ENCODE data around the gene GINS1.

GINS1 gene

GRCh38 chr20:25407311-25408169 lies at the start of gene GINS1:
GINS1 (plus strand) TSS chr20:25407673; CDS start chr20:25407821, 148 bp downstream.
- DNase-seq, result peak; percentile 82

DNA sequence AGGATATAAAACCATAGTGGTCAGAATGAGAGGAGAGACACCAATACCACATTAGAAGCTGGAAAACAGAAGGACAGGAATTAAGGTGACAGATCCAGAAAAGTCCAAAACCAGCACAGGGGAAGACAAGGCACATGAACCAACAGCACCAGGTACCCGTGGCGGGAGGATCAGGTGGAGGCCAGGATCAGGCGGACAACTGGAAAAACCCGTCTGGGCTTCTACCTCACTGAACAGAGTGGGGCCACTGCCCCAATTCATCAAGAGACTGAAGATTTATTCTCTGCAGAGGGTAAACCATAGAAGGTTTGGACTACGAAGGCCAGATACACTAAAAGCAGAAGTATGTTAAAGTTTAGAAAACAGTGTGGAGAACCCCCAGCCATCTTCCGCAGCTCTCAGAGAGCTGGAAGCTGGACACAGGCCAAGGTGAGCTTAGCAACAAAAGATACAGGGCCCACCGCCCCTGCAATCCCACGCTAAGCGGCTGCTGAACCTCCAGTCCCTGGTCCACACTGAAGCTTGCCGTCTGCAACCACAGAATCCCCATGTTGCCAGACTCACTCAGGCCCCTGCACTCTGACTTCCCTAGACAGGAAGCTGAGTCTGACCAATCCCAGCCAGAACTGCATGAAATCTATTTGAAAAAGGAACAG lies 46.7 kb upstream of the GINS1 start:
- no peak for DNase-seq

GRCh38 chr20:25361287-25361683 lies 46.2 kb upstream of the GINS1 start:
- no peak for DNase-seq

GRCh38 chr20:25364180-25364788 lies 43.2 kb upstream of the GINS1 start:
- DNase-seq, result no peak

DNA sequence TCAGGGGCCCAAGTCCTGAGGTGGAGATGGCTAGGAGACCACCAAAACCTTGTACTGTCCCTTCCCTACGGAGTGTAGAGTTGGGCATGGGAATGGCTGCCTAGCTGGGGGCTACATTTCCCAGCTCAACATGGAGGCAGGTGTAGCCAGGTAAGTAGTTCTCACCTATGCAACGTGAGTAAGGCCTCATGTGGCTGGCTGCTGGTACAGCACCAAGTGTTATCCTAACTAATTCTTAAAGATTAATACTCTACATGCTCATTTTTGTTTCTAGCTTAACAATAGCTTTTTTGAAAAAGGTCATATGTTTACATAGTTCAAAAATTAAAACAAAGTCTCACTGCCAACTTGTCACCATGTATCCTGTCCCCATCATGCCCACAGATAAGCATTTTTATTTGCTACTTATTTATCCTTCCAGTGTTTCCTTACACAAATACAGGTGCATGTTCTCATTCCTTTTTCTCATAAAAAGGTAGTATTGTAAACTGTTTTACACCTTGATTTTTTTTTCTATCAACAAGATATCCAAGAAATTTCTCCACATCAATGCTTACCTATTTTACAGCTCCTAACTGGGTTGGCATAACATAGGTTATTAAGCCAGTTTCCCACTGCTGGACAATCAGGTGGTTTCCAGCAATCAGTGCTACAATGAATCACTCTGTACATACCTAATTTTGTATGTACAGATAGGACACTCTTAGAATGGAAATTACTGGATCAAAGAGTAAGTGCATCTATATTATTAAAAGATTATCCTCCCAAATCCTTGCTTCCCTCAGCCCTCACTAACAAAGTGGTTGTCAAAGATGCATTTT lies 42.4 kb upstream of the GINS1 start:
- DNase-seq, result no peak

GRCh38 chr20:25368526-25368925 lies 38.9 kb upstream of the GINS1 start:
- DNase-seq, result no peak

GRCh38 chr20:25368976-25369375 lies 38.5 kb upstream of the GINS1 start:
- DNase-seq, result no peak

DNA sequence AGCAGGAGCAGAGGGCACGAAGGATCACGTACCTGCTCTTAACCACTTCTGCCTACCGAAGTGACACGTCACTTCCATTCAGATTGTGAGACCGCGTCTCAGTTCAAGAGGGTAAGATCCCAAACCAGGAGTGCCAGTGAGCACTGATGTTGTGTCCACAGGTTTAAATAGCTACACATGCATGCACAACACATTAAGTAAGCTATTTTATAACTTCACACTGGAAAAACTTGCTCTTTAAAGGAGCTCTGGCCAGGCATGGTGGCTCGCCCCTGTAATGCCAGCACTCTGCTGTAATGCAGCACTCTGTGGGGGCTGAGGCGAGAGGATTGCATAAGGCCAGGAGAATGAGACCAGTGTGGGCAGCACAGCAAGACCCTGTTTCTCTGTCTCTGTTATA lies 37.9 kb upstream of the GINS1 start:
- DNase-seq, result no peak

- no peak for DNase-seq
Measured at GRCh38 chr20:25369971-25370370, 37.5 kb upstream of the GINS1 start.

- DNase-seq, result no peak
Measured at GRCh38 chr20:25372584-25373336, 34.7 kb upstream of the GINS1 start.

- DNase-seq, result no peak
Measured at GRCh38 chr20:25374842-25375241, 32.6 kb upstream of the GINS1 start.

DNA sequence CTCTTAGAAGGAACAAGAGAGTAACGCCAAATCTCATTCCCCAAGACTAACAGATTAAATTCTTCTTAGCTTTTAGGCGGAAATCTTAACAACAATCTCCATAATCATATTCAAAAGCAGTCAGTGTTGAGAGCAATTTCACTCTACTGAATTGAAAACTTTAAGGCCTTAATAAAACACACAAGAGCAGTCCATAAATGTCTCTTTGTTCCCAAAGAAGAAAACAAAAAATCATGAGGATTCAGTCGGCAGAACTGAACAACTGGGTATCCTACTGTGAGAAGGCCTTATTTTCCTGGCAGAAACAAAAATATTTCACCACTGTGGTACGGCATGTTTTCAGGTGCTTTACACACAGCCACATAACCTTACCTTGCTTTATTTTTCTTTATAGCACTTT lies 31.2 kb upstream of the GINS1 start:
- no peak for DNase-seq

- DNase-seq, result no peak
Measured at GRCh38 chr20:25376886-25377285, 30.6 kb upstream of the GINS1 start.

DNA sequence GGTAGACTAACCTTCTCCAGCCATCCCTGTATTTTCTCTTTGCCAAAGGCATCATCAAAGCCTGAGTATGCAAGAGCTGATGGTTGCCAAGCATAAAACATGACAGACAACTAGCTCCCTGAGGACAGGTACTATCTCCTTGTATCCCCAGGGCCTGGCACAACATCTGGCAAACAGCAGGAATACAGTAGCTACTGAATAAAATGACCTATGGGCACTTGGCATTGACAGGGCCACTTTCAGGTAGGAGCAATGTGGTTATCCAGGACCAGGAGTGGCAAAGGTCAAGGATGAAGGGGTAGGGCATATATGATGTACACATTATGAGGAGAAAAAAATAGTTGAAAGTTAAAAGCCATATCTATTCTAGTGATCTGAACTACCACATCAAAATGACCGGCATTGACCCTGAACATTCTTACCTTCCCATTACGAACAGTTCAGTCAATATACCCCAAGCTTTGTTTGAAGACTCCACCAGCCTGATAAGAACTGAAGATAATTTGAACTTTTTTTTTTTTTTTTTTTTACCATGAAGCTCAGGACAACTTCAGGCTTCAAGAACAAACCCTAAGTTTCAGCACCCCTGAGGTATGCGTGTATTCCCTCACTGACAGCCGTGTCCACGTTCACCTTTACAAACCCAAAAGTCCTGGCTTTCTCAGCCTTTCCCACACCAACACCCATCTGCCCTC lies 29.1 kb upstream of the GINS1 start:
- DNase-seq, result no peak

- DNase-seq, result no peak
Measured at GRCh38 chr20:25378884-25379733, 28.4 kb upstream of the GINS1 start.

DNA sequence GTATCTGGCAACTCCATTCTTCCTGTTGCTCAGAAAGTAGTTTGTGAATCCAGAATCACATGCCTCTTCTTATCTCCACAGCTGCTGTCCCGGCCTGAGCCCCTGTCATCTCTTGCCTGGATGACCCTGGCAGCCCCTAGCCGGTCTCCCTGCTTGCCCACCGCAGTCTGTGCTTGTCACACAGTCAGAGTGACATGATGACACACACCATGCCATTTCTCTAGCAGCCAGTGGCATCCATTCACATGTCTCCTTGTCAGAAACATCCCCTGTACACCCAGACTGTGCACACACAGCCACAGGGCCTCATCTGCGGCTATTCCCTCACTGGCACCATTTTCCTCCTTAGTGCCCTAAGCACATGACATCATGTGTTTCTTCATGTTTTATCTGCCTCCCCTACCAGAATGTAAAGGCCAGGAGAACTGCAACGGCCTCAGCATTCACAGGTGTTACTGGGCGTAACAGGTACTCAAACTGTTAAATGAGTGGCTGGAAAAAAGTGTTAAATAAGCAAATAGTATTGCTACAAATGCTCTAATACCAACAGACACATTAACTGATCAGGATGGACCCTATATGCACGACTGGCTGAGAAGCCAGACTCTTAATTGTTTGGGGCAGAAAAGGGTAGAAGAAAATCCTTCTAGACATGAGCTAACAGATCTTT lies 26.4 kb upstream of the GINS1 start:
- DNase-seq, result no peak

DNA sequence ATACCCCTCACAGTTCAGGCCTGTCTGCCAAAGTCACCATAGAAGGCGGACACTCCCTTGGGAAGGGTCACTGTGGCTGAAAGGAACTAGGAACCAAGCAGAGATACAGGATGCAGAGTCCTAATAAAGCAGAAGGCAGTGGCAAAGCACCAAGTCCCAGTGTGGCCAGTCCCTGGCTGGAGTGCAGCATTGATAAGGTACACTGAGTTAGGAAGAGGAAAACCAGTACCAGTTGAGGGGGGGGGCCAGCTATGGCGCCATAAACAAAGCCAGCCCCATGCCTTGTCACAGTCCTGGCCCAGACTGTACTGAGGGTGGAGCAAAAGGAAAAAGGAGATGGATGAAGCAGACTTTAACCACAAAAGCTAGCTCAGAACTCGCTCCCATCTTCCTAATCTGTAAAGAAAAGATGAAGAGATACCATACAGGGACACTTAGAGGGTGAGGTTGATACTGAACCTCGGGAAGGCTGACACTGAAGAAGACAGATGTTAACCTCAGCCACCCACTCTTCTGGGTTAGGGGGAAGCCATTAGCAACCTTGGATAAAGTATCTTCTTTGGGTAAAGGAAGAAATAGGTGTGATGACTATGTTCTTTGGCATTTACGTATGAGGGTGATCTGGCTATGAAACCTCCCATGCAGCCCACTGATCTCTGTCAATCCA lies 24.6 kb upstream of the GINS1 start:
- no peak for DNase-seq

DNA sequence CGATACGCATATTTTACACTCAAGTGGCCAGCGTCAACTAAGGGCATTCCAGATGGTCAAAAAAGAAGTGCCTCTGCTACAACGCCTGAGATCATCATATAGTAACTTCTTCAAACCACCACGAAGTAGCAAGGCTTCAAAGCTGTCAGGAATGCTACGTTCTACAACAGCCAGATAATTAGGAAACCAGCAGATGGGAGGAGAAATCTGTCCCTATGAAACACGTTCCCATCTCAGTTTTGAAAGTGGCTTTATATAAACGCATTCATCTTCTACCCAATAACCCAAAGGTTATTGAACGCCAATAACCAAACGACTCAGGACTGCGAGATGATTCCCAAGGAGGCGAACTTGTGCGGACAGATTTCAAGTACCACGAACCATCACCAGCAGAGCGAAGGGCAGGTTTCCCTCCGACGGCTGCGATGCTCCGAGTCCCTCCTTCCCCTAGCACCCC lies 18.0 kb upstream of the GINS1 start:
- no peak for DNase-seq

GRCh38 chr20:25389858-25390537 lies 17.5 kb upstream of the GINS1 start:
- DNase-seq, result no peak

Data from CD4-positive, alpha-beta T cell treated with Interleukin-12 subunit alpha and Interleukin-12 subunit beta, for 1 hour (primary cell).